Nephron progenitor cell (in vitro differentiated cells): ENCODE data around the gene MYH7.

ENCODE experiments used
- DNase-seq: peaks from one replicate; pipeline ENCODE4 v3.0.0; 2021
- H3K27ac Mint-ChIP-seq: 2 replicates; pipeline ENCODE4 v1.8.0; 2021; ENCODE audit warnings: mild to moderate bottlenecking, moderate library complexity, mixed read lengths
- H3K27me3 Mint-ChIP-seq: 2 replicates; pipeline ENCODE4 v1.8.0; 2021; ENCODE audit warnings: mild to moderate bottlenecking, low read depth, mixed read lengths; ENCODE audit not compliant: poor library complexity
- H3K36me3 Mint-ChIP-seq: 2 replicates; pipeline ENCODE4 v1.8.0; 2021; ENCODE audit warnings: low read depth, mixed read lengths
- H3K4me1 Mint-ChIP-seq: 2 replicates; pipeline ENCODE4 v1.8.0; 2021; ENCODE audit warnings: mixed read lengths
- H3K4me3 Mint-ChIP-seq: 2 replicates; pipeline ENCODE4 v1.8.0; 2021; ENCODE audit warnings: mild to moderate bottlenecking, moderate library complexity, mixed read lengths
- H3K9me3 Mint-ChIP-seq: 2 replicates; pipeline ENCODE4 v1.8.0; 2021; ENCODE audit warnings: mild to moderate bottlenecking, moderate library complexity, mixed read lengths
- CTCF ChIP-seq: fragments of 200-600 bp; sonication (generic); IDR thresholded peaks from 2 replicates; pipeline ENCODE4 v1.5.0; 2021; ENCODE audit warnings: antibody characterized with exemption

MYH7 gene

GRCh38 chr14:23439107-23439835, 3.8 kb upstream of the MYH7 start:
- Mint-ChIP-seq H3K36me3 (no peaks in the 10 kb centered on the region), H3K27ac (peak overlapping the region; percentile 88), H3K4me3 (no peak overlapping the region), H3K9me3 (no peaks in the 10 kb centered on the region), H3K4me1 (peaks cover 56% of the 10 kb centered on the region), H3K27me3 (peaks cover 30% of the 10 kb centered on the region)
- TF ChIP-seq CTCF = no peak
- no peak for DNase-seq

DNA sequence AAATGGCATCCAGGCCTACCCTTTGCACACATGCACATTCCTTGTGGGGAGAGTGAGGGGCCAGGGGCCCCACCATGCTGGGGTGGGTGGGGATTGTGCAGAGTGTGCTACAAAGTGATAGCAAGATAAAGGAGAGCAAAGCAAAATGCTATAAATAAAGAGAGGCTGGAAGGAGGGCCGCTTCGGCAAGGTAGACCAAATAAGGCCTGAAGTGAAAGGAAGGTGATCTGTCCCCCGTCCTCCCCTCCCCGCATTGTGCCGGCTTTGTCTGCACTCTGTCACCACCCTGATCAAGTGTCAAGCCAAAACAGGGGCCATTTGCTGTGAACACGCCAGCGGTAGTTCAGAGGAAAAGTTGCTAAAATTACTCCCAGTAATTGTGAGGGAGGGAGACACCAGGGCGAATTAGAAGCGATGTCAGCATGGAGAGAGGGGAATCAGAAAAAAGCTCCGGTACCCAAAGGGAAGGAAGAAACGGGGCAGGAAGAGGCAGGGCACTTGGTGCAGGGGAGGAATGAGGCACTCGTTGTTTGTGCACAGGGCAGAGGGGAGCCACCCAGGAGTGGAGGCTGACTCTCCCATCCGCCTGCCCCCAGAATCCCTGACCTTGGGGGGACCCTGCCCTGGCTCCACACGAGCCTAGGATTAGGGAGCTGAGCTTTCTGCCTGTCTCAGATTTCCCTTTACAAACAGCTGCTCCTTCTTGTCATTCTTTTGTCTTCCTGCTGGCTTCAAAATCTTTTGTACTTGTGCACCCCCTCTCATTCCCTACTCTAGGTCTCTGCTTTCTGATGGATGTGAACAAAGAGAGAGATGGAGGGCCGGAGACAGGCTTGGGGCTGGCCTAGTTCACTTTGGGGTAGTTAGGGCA, 2.9 kb upstream of the MYH7 start:
- DNase-seq = no peak
- no peak for TF ChIP-seq CTCF
- Mint-ChIP-seq H3K4me1 (peaks cover 56% of the 10 kb centered on the region), H3K36me3 (no peaks in the 10 kb centered on the region), H3K27me3 (peaks cover 37% of the 10 kb centered on the region), H3K27ac (peak overlapping the region; percentile 88), H3K9me3 (no peaks in the 10 kb centered on the region), H3K4me3 (peak overlapping the region; percentile 65)

- Mint-ChIP-seq H3K36me3 (no peaks in the 10 kb centered on the region), H3K27ac (no peak overlapping the region), H3K27me3 (peaks cover 37% of the 10 kb centered on the region), H3K9me3 (no peaks in the 10 kb centered on the region), H3K4me3 (no peak overlapping the region), H3K4me1 (peaks cover 54% of the 10 kb centered on the region)
- no peak for TF ChIP-seq CTCF
- DNase-seq = no peak
These were observed 2.0 kb upstream of the MYH7 start for GRCh38 chr14:23437133-23438100.

DNA sequence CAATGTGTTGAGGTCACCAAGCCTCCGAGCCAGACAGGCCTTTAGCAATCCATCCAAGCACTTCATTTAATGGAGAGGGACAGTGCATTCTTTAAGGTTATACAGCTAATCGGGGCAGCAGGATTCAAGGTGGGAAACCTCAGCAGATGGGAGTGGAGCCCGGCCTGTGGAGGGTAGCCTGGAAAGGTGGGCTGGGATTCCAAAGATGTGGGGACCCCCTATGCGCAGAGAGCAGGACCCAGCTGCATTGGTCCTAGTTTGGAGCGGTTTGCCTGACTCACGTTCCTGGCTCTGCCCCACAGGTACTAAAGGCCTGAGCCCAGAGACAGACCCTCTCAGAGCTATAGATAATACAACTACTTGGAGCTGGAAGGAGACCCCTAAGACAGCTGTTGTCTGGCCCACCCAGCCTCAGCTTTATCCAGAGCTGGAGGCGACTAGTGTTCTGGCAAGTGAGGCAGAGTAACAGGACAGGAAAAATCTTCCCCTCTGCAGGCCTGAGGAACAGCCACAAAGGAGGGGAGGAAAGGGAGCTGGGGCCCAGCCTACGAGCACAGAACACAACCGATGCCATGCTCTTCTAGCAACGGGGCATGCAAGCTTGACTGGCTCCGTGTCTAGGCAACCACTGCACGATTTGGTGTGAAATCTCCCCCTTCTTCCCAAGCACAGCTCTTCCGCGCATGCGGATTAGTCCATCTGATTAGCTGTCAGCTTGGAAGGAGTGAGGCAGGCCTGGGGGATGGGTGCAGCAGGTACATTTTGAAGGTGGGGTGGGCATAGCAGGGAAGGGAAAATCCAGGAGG, 1.1 kb upstream of the MYH7 start:
- no peaks in the 10 kb centered on the region for H3K9me3 Mint-ChIP-seq
- peaks cover 50% of the 10 kb centered on the region for H3K4me1 Mint-ChIP-seq
- H3K27ac Mint-ChIP-seq = no peak overlapping the region
- H3K36me3 Mint-ChIP-seq = no peaks in the 10 kb centered on the region
- DNase-seq = peak; percentile 30
- TF ChIP-seq CTCF = no peak
- peaks cover 40% of the 10 kb centered on the region for H3K27me3 Mint-ChIP-seq
- H3K4me3 Mint-ChIP-seq = no peak overlapping the region
